Hepatocyte (in vitro differentiated cells): ENCODE results near the gene GAD1. TPM values are rescaled to one million over a fixed set of nuclear protein-coding genes. Genes with fewer than 3 reads are reported as not detected.

ENCODE experiments used
- DNase-seq: peaks from one replicate; pipeline ENCODE4 v3.0.0-alpha.2; 2016; ENCODE audit warnings: low spot score
- H2AFZ ChIP-seq: fragments of 200-600 bp; sonication (generic); 2 replicates; pipeline ENCODE4 v1.6.0; 2016; ENCODE audit warnings: antibody characterized with exemption, mild to moderate bottlenecking
- H3K27ac ChIP-seq: fragments of 200-600 bp; sonication (generic); 2 replicates; pipeline ENCODE4 v1.5.1; 2016; ENCODE audit warnings: mild to moderate bottlenecking
- H3K27me3 ChIP-seq: fragments of 200-600 bp; sonication (generic); 2 replicates; pipeline ENCODE4 v1.6.1; 2016
- H3K36me3 ChIP-seq: fragments of 200-600 bp; sonication (generic); replicated peaks from 2 replicates; pipeline ENCODE4 v1.5.1; 2016; ENCODE audit warnings: low read depth; ENCODE audit not compliant: insufficient read depth
- H3K4me1 ChIP-seq: fragments of 200-600 bp; sonication (generic); 2 replicates; pipeline ENCODE4 v1.5.1; 2016; ENCODE audit warnings: mild to moderate bottlenecking, moderate library complexity; ENCODE audit not compliant: insufficient read depth
- H3K4me2 ChIP-seq: fragments of 200-600 bp; sonication (generic); 2 replicates; pipeline ENCODE4 v1.6.0; 2016
- H3K4me3 ChIP-seq: fragments of 200-600 bp; sonication (generic); 2 replicates; pipeline ENCODE4 v1.5.1; 2016; ENCODE audit warnings: mild to moderate bottlenecking
- H3K79me2 ChIP-seq: fragments of 200-600 bp; sonication (generic); 2 replicates; pipeline ENCODE4 v1.6.0; 2017; ENCODE audit warnings: mild to moderate bottlenecking
- H3K9me2 ChIP-seq: fragments of 200-600 bp; sonication (generic); replicated peaks from 2 replicates; pipeline ENCODE4 v1.6.0; 2017; ENCODE audit warnings: mild to moderate bottlenecking; ENCODE audit not compliant: insufficient read depth
- H3K9me3 ChIP-seq: fragments of 200-600 bp; sonication (generic); 2 replicates; pipeline ENCODE4 v1.5.1; 2016; ENCODE audit warnings: low read depth, mild to moderate bottlenecking
- H4K20me1 ChIP-seq: fragments of 200-600 bp; sonication (generic); 2 replicates; pipeline ENCODE4 v1.6.0; 2016; ENCODE audit warnings: mild to moderate bottlenecking; ENCODE audit not compliant: insufficient read depth, poor library complexity, severe bottlenecking
- EZH2 ChIP-seq: fragments of 200-600 bp; sonication (generic); IDR thresholded peaks from 2 replicates; pipeline ENCODE4 v1.6.1; 2016; ENCODE audit warnings: antibody characterized with exemption, mild to moderate bottlenecking, borderline replicate concordance
- EZH2phosphoT487 ChIP-seq: fragments of 200-600 bp; sonication (generic); IDR thresholded peaks from one replicate; pipeline ENCODE4 v1.6.1; 2018; ENCODE audit warnings: antibody characterized with exemption, mild to moderate bottlenecking, low read depth, moderate library complexity; ENCODE audit not compliant: unreplicated experiment, severe bottlenecking
- WGBS: methylation state at CpG from one replicate; pipeline ENCODE4 v1.1.6; 2016; ENCODE audit warnings: low lambda C conversion rate; ENCODE audit errors: missing lambda C conversion rate; 5-methylcytosine and 5-hydroxymethylcytosine counted together
- polyA plus RNA-seq: library from polyadenylated mRNA; unstranded; fragments of >200 nt; fragmentation: Nextera tagmentation; extraction: Ambion mirVana; gene quantifications from 2 replicates; pipeline ENCODE4 v1.2.1, GENCODE V29; 2016
- total RNA-seq: library from RNA; depleted of rRNA; stranded (reverse); fragments of >200 nt; gene quantifications from 2 replicates; pipeline ENCODE4 v1.2.3, GENCODE V29; 2014
- TF ChIP-seq, protein P1 (sequence below): fragments of 200-600 bp; sonication (generic); IDR thresholded peaks from 2 replicates; pipeline ENCODE4 v1.5.1; 2016; ENCODE audit warnings: antibody characterized with exemption, mild to moderate bottlenecking; ENCODE audit not compliant: poor library complexity

The GAD1 gene
- total and polyA plus RNA-seq, 2 experiments from 2014 or later, result 0.50 to 1.1 TPM

DNA sequence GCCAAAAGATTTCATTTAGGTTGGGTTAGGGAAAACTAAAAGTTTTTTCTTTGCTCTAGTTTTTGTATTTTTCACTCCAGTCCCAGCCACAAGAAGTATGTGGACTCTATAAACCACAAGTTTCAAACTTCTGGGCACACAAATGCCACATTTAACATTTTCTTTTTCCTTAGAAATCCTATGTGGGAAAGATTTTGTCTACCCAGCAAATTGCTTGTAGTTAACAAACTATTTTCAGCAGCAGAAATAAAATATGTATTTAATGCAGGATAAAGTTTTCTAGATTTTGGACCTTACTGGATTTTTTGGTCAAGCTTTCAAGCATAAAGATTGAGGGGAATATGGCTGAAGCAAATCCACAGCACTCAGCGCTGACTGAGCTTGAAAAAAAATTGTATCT lies 37.4 kb upstream of the GAD1 start:
- Histone ChIP-seq H3K4me1 (no peaks in the 10 kb centered on the region), H3K4me3 (no peak overlapping the region), H2AFZ (no peak overlapping the region), H4K20me1 (no peaks in the 10 kb centered on the region), H3K9me2 (no peaks in the 10 kb centered on the region), H3K27ac (no peak overlapping the region), H3K4me2 (no peak overlapping the region), H3K9me3 (no peaks in the 10 kb centered on the region), H3K27me3 (no peaks in the 10 kb centered on the region), H3K36me3 (no peaks in the 10 kb centered on the region), H3K79me2 (no peaks in the 10 kb centered on the region)
- no peak for TF ChIP-seq EZH2
- no peak for TF ChIP-seq EZH2phosphoT487
- TF ChIP-seq, protein P1, sequence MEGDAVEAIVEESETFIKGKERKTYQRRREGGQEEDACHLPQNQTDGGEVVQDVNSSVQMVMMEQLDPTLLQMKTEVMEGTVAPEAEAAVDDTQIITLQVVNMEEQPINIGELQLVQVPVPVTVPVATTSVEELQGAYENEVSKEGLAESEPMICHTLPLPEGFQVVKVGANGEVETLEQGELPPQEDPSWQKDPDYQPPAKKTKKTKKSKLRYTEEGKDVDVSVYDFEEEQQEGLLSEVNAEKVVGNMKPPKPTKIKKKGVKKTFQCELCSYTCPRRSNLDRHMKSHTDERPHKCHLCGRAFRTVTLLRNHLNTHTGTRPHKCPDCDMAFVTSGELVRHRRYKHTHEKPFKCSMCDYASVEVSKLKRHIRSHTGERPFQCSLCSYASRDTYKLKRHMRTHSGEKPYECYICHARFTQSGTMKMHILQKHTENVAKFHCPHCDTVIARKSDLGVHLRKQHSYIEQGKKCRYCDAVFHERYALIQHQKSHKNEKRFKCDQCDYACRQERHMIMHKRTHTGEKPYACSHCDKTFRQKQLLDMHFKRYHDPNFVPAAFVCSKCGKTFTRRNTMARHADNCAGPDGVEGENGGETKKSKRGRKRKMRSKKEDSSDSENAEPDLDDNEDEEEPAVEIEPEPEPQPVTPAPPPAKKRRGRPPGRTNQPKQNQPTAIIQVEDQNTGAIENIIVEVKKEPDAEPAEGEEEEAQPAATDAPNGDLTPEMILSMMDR, result no peak
- 97% methylated on average over 1 of the region's 1 CpG for WGBS
- DNase-seq, result no peak

DNA sequence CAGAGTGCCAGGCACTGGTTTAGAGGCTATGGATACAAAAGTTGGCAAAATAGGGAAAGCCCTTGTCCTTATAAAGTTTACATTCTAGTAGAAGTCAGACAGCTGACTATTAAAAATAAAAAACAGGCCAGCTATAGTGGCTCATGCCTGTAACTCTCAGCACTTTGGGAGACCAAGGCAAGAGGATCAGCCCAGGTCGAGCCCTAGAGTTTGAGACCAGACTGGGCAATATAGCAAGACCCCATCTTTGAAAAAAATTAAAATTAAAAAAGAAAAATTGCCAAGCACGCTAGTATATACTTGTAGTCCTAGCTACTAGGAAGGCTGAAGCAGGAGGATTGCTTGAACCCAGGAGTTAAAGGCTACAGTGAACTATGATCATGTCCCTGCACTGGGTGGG lies 34.0 kb upstream of the GAD1 start:
- no peak for DNase-seq
- TF ChIP-seq EZH2, result no peak
- TF ChIP-seq EZH2phosphoT487, result no peak
- TF ChIP-seq, protein P1, result no peak
- Histone ChIP-seq H2AFZ (no peak overlapping the region), H3K9me2 (no peaks in the 10 kb centered on the region), H3K4me1 (no peaks in the 10 kb centered on the region), H3K27ac (no peak overlapping the region), H3K79me2 (no peaks in the 10 kb centered on the region), H3K4me3 (no peak overlapping the region), H3K36me3 (no peaks in the 10 kb centered on the region), H3K27me3 (no peaks in the 10 kb centered on the region), H3K9me3 (no peaks in the 10 kb centered on the region), H3K4me2 (no peak overlapping the region), H4K20me1 (no peaks in the 10 kb centered on the region)
- 96% methylated on average over 2 of the region's 2 CpGs for WGBS

DNA sequence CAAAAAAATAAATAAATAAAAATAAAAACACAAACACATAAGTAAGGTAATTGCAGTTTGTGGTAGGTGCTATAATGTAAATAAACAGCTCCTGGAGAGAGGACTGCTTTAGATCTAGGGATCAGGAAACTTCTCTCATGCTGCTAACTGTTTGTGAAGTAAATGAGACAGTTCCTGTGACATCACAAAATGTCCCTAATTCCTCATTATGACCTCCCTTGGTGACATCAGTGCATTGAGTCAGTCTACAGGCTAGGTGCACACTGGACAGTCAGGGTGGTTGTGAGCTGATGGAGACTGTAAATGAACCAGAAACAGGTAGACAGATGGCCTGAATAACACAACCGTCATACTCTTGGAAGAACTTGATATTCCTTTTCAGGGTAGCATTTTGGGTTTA lies 33.1 kb upstream of the GAD1 start:
- Histone ChIP-seq H3K4me1 (no peaks in the 10 kb centered on the region), H3K27me3 (no peaks in the 10 kb centered on the region), H3K9me3 (no peaks in the 10 kb centered on the region), H3K79me2 (no peaks in the 10 kb centered on the region), H3K4me3 (no peak overlapping the region), H3K36me3 (no peaks in the 10 kb centered on the region), H2AFZ (no peak overlapping the region), H3K4me2 (no peak overlapping the region), H3K27ac (no peak overlapping the region), H4K20me1 (no peaks in the 10 kb centered on the region), H3K9me2 (no peaks in the 10 kb centered on the region)
- TF ChIP-seq, protein P1, result no peak
- TF ChIP-seq EZH2phosphoT487 (no peak), EZH2 (no peak)
- DNase-seq, result no peak
- 95% methylated on average over 1 of the region's 1 CpG for WGBS

DNA sequence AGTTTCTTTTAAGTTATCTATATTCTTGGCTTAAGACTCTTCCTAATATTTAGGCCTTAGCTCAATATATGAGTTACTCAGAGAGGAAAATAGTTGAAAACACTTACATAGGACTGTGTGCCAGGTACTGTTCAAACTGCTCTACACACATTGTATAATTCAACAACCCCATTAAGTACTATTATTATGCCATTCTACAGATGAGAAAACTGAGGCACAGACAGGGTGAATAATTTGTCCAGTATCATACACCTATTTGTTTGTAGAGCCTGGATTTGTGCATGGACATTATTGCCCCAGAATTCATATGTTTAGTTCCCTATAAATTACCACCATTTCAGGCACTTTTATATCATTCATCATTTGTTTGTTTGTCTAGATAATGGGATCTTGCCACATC lies 17.7 kb upstream of the GAD1 start:
- Histone ChIP-seq H4K20me1 (no peaks in the 10 kb centered on the region), H3K9me3 (no peaks in the 10 kb centered on the region), H3K27me3 (no peaks in the 10 kb centered on the region), H3K79me2 (no peaks in the 10 kb centered on the region), H3K36me3 (no peaks in the 10 kb centered on the region), H2AFZ (no peak overlapping the region), H3K4me3 (no peak overlapping the region), H3K4me1 (no peaks in the 10 kb centered on the region), H3K9me2 (no peaks in the 10 kb centered on the region), H3K4me2 (no peak overlapping the region), H3K27ac (no peak overlapping the region)
- TF ChIP-seq, protein P1, result no peak
- TF ChIP-seq EZH2phosphoT487 (no peak), EZH2 (no peak)
- no peak for DNase-seq
